Thyroid gland (tissue), 4 donors: ENCODE data around the gene NKTR.

Experiments
- CTCF ChIP-seq, 6 experiments: fragments of 200-600 bp in 3 of 6; fragments of 450-650 bp in 3 of 6; sonication (generic) in 3 of 6; IDR thresholded peaks; one replicate each; pipeline ENCODE4 v1.5.1; 2016 to 2019; ENCODE audit warnings: antibody characterized with exemption in 6 of 6, mild to moderate bottlenecking in 2 of 6, inconsistent platforms in 1 of 6, moderate library complexity in 1 of 6
- POLR2A ChIP-seq, 2 donors: fragments of 450-650 bp; IDR thresholded peaks; one replicate each; pipeline ENCODE4 v1.6.1; 2017; ENCODE audit warnings: antibody characterized with exemption in 2 of 2, mild to moderate bottlenecking in 2 of 2, moderate library complexity in 1 of 2

GRCh38 chr3:42638339-42638842, 37.9 kb downstream of the NKTR start:
- no peak for TF ChIP-seq CTCF (IDR thresholded peaks at IDR 0.05)
- no peak for TF ChIP-seq POLR2A (IDR thresholded peaks at IDR 0.05)
